GM21528 (cell line): Measurements from ENCODE around the gene EPN1.
"Not testable (repeated sequence)": the region's sequence is repeated elsewhere in the genome, so short reads cannot be mapped to it uniquely, and the experiment has no call there.

Experiments
- ATAC-seq: cut with Tn5 transposase; IDR thresholded peaks from one replicate; pipeline ENCODE4 v1.9.1; 2021; ENCODE audit warnings: mild to moderate bottlenecking, moderate library complexity; ENCODE audit not compliant: unreplicated experiment, low FRiP score

Gene EPN1

GRCh38 chr19:55712804-55713631 is 38.0 kb downstream of the EPN1 start:
- no peak for ATAC-seq

- ATAC-seq: no peak
Observed at GRCh38 chr19:55716531-55716930, 41.5 kb downstream of the EPN1 start.

GRCh38 chr19:55717251-55717650 is 42.2 kb downstream of the EPN1 start:
- ATAC-seq: no peak

GRCh38 chr19:55717879-55718711 is 43.1 kb downstream of the EPN1 start:
- not testable (repeated sequence) for ATAC-seq

GRCh38 chr19:55720214-55720746 is 45.3 kb downstream of the EPN1 start:
- no peak for ATAC-seq

- no peak for ATAC-seq
Observed at GRCh38 chr19:55720801-55721200, 45.8 kb downstream of the EPN1 start.

GRCh38 chr19:55723491-55723890 is 48.5 kb downstream of the EPN1 start:
- ATAC-seq: no peak

- not testable (repeated sequence) for ATAC-seq
Observed at GRCh38 chr19:55730378-55730777, 55.4 kb downstream of the EPN1 start.

- ATAC-seq: no peak
Observed at GRCh38 chr19:55738302-55738701, 63.3 kb downstream of the EPN1 start, which contains the start of gene NLRP9. Gene NLRP9 (minus strand): TSS chr19:55738402. CDS start chr19:55738374, 28 bp downstream.

- no peak for ATAC-seq
Observed at GRCh38 chr19:55750715-55751114, 75.7 kb downstream of the EPN1 start.

GRCh38 chr19:55753401-55753800 is 78.4 kb downstream of the EPN1 start:
- no peak for ATAC-seq

GRCh38 chr19:55756808-55757207 is 81.8 kb downstream of the EPN1 start:
- ATAC-seq: not testable (repeated sequence)

- not testable (repeated sequence) for ATAC-seq
Observed at GRCh38 chr19:55758797-55759196, 83.8 kb downstream of the EPN1 start, which contains the start of gene RFPL4A. Gene RFPL4A (plus strand): TSS chr19:55759097. CDS start chr19:55761801, 2,704 bp downstream.
